DND-41 (cell line): ENCODE results near the gene LYRM4.

ENCODE experiments used
- ATAC-seq: fragments of 200-7000 bp; cut with Tn5 transposase; 3 replicates; pipeline ENCODE4 v1.9.1; 2021; ENCODE audit warnings: low read depth; ENCODE audit not compliant: insufficient read depth
- DNase-seq: peaks from one replicate; pipeline ENCODE4 v3.0.0-alpha.2; 2020
- H2AFZ ChIP-seq: 2 replicates; pipeline ENCODE4 v1.6.0; 2012; ENCODE audit warnings: low read depth, low read length
- H3K27ac ChIP-seq: 2 replicates; pipeline ENCODE4 v1.5.1; 2012; ENCODE audit warnings: low read length, inconsistent platforms
- H3K27me3 ChIP-seq: fragments of 200-600 bp; sonication (generic); 2 replicates; pipeline ENCODE4 v1.6.0; 2012; ENCODE audit warnings: low read length, mild to moderate bottlenecking, inconsistent platforms; ENCODE audit not compliant: insufficient read depth, poor library complexity
- H3K36me3 ChIP-seq: 2 replicates; pipeline ENCODE4 v1.5.1; 2012; ENCODE audit warnings: low read length, inconsistent platforms; ENCODE audit not compliant: insufficient read depth
- H3K4me1 ChIP-seq: 2 replicates; pipeline ENCODE4 v1.5.1; 2012; ENCODE audit warnings: mild to moderate bottlenecking, low read length; ENCODE audit not compliant: insufficient read depth
- H3K4me2 ChIP-seq: 2 replicates; pipeline ENCODE4 v1.6.0; 2012; ENCODE audit warnings: mild to moderate bottlenecking, moderate library complexity, low read length, inconsistent platforms; ENCODE audit not compliant: insufficient read depth
- H3K4me3 ChIP-seq, 2 experiments: fragments of 200-600 bp in 1 of 2; shearing (Covaris generic) in 1 of 2; 2 replicates each; pipeline ENCODE4 v1.5.1; 2012 to 2016; ENCODE audit warnings: inconsistent platforms in 2 of 2, low read length in 2 of 2, mild to moderate bottlenecking in 2 of 2, low read depth in 1 of 2, moderate library complexity in 1 of 2
- H3K79me2 ChIP-seq: 2 replicates; pipeline ENCODE4 v1.6.0; 2012; ENCODE audit warnings: low read length, inconsistent platforms; ENCODE audit not compliant: insufficient read depth
- H3K9ac ChIP-seq: 2 replicates; pipeline ENCODE4 v1.6.0; 2012; ENCODE audit warnings: low read depth, mild to moderate bottlenecking, inconsistent platforms, low read length, moderate library complexity
- H3K9me3 ChIP-seq: 2 replicates; pipeline ENCODE4 v1.5.1; 2012; ENCODE audit warnings: low read length, moderate library complexity, mild to moderate bottlenecking, inconsistent platforms; ENCODE audit not compliant: insufficient read depth, severe bottlenecking
- H4K20me1 ChIP-seq: 2 replicates; pipeline ENCODE4 v1.6.0; 2012; ENCODE audit warnings: low read length; ENCODE audit not compliant: insufficient read depth
- EZH2 ChIP-seq: IDR thresholded peaks from 3 replicates; pipeline ENCODE4 v1.6.1; 2012; ENCODE audit warnings: borderline replicate concordance, low read depth, mild to moderate bottlenecking, moderate library complexity, low read length, inconsistent platforms; ENCODE audit not compliant: severe bottlenecking
- TF ChIP-seq, protein P1 (sequence below): IDR thresholded peaks from 2 replicates; pipeline ENCODE4 v1.5.1; 2012; ENCODE audit warnings: borderline replicate concordance, low read length, moderate library complexity, mild to moderate bottlenecking; ENCODE audit not compliant: poor library complexity, severe bottlenecking; ENCODE audit errors: extremely low read depth

LYRM4 gene

DNA sequence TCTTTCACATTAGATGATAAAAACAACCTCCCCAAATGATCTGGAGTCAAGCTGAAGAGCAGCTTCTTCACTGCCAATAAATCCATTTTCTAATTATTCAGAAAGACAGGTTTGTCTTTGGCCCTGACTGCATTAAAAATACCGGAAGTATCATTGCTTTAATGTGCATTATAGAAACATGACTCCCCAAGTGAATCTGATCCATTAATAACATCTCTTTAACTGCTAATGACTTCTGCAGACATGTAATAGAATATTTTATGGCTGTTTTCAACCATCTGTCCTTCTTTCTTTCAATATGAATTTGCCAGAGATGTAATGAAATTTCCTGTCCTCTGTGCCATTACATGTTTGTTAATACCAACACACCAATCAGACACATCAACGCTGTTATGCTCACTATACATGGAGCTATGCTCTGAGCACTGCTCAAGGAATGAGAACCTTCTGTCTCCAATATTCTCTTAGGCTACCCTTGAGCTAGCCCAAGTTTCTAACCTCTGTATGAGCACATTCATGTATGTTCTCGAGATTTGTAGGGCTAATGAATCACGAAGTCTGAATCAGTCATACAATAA, 87.8 kb downstream of the LYRM4 start:
- no peak for ATAC-seq
- H2AFZ ChIP-seq, result no peak overlapping the region
- DNase-seq, result no peak
- no peaks in the 10 kb centered on the region for H3K36me3 ChIP-seq
- no peak overlapping the region for H3K27ac ChIP-seq
- H3K4me2 ChIP-seq, result no peak overlapping the region
- H3K4me1 ChIP-seq, result peaks cover 18% of the 10 kb centered on the region
- H4K20me1 ChIP-seq, result no peaks in the 10 kb centered on the region
- no peaks in the 10 kb centered on the region for H3K79me2 ChIP-seq
- no peak overlapping the region for H3K4me3 ChIP-seq
- no peaks in the 10 kb centered on the region for H3K9me3 ChIP-seq
- H3K27me3 ChIP-seq, result no peaks in the 10 kb centered on the region
- TF ChIP-seq, protein P1, sequence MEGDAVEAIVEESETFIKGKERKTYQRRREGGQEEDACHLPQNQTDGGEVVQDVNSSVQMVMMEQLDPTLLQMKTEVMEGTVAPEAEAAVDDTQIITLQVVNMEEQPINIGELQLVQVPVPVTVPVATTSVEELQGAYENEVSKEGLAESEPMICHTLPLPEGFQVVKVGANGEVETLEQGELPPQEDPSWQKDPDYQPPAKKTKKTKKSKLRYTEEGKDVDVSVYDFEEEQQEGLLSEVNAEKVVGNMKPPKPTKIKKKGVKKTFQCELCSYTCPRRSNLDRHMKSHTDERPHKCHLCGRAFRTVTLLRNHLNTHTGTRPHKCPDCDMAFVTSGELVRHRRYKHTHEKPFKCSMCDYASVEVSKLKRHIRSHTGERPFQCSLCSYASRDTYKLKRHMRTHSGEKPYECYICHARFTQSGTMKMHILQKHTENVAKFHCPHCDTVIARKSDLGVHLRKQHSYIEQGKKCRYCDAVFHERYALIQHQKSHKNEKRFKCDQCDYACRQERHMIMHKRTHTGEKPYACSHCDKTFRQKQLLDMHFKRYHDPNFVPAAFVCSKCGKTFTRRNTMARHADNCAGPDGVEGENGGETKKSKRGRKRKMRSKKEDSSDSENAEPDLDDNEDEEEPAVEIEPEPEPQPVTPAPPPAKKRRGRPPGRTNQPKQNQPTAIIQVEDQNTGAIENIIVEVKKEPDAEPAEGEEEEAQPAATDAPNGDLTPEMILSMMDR, result no peak
- no peak for TF ChIP-seq EZH2
- no peak overlapping the region for H3K9ac ChIP-seq

DNA sequence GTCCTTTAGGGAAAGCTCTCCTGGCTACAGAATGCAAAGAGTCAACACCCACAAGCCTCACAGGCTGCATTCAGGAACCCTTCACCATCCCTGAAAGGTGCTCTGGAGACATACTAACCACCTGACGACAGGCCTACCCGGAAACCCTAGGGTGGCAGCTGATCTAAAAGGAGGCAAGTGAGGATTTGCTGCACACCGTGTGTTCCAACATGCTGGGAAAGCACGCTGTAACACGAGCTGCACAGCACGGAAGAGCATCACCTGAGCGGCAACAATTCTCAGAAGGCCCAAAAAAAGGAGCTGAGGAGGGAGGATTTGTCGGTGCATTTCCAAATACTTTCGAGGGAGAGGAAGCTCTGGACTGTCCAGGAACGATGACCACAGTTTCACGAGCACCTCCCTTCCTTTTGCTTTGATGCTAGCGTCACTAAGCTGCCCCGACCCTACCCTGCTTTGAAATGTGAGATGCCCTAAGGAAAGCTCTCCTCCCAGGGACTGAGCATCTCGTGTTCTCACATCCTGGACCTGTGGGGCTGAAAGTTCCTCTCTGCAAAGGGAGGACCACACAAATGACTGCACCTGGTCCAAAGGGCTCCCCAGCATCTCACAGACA, 88.6 kb downstream of the LYRM4 start:
- Histone ChIP-seq H3K36me3 (no peaks in the 10 kb centered on the region), H3K4me3 (no peak overlapping the region), H2AFZ (no peak overlapping the region), H3K4me1 (peaks cover 18% of the 10 kb centered on the region), H3K27me3 (no peaks in the 10 kb centered on the region), H3K9ac (no peak overlapping the region), H3K27ac (no peak overlapping the region), H3K9me3 (no peaks in the 10 kb centered on the region), H4K20me1 (no peaks in the 10 kb centered on the region), H3K79me2 (no peaks in the 10 kb centered on the region), H3K4me2 (no peak overlapping the region)
- no peak for ATAC-seq
- DNase-seq, result no peak
- no peak for TF ChIP-seq EZH2

DNA sequence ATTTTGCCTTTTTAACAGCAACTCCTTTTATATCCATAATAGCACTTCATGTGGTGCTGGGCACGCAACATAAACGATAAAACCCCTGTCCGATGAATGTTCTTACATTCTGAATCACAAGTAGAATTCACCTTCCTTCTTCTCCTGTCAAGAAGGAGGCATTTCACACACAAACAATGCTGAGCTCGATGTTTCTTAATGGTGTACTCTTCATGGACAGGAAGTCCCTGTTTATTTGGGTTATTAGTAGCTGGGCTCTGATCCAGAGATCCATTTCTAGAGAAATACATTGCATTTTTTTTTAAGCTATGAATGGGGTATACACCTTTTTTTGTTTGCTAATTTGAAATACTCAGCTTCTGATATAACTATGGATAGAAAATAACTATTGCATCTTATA, 93.2 kb downstream of the LYRM4 start:
- H3K4me1 ChIP-seq, result no peaks in the 10 kb centered on the region
- ATAC-seq (no peak), DNase-seq (no peak)
- H3K9me3 ChIP-seq, result no peaks in the 10 kb centered on the region
- H3K27me3 ChIP-seq, result no peaks in the 10 kb centered on the region
- no peak overlapping the region for H3K4me3 ChIP-seq
- no peak for TF ChIP-seq EZH2
- TF ChIP-seq, protein P1, result no peak
- no peaks in the 10 kb centered on the region for H3K79me2 ChIP-seq
- H3K27ac ChIP-seq, result no peak overlapping the region
- H3K9ac ChIP-seq, result no peak overlapping the region
- H4K20me1 ChIP-seq, result peaks cover 2% of the 10 kb centered on the region; the same call in 1 of the 2 replicates
- no peaks in the 10 kb centered on the region for H3K36me3 ChIP-seq
- no peak overlapping the region for H2AFZ ChIP-seq
- no peak overlapping the region for H3K4me2 ChIP-seq

DNA sequence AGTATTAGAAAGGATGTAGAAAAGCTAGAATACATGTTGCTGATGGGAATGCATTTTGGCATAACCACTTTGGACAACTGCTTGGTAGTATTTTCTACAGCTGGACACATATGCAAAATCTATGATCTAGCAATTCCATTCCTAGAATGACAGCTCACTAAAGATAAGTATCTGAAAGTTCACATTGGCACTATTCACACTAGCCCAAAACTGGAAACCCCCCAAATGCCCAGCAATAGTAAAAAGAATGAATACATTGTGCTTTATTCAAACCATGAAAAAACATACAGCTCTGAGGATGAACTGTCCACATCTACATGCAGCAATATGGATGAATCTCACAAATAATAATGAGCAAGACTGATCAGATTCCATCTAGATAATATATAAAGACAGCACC, 96.7 kb downstream of the LYRM4 start:
- Histone ChIP-seq H3K9me3 (no peaks in the 10 kb centered on the region), H4K20me1 (peaks cover 2% of the 10 kb centered on the region; the same call in 1 of the 2 replicates), H3K27me3 (no peaks in the 10 kb centered on the region), H3K4me1 (no peaks in the 10 kb centered on the region), H3K36me3 (no peaks in the 10 kb centered on the region), H3K4me3 (no peak overlapping the region), H3K4me2 (no peak overlapping the region), H3K79me2 (no peaks in the 10 kb centered on the region), H3K9ac (no peak overlapping the region), H2AFZ (no peak overlapping the region), H3K27ac (no peak overlapping the region)
- DNase-seq, result no peak
- ATAC-seq, result no peak
- no peak for TF ChIP-seq EZH2
- TF ChIP-seq, protein P1, result no peak
